MM.1S (cell line): ENCODE data around the gene KLC1.

ENCODE experiments used
- DNase-seq: peaks from one replicate; pipeline ENCODE4 v3.0.0-alpha.2; 2015
- H2AFZ ChIP-seq: fragments of 300-600 bp; sonication (generic); 2 replicates; pipeline ENCODE4 v1.6.0; 2016; ENCODE audit warnings: antibody characterized with exemption, low read length
- H3F3A ChIP-seq: fragments of 300-600 bp; sonication (generic); 2 replicates; pipeline ENCODE4 v1.6.1; 2016; ENCODE audit warnings: mild to moderate bottlenecking, antibody characterized with exemption, low read length, moderate library complexity, mixed read lengths; ENCODE audit not compliant: insufficient read depth
- H3K27ac ChIP-seq: fragments of 300-600 bp; sonication (generic); 2 replicates; pipeline ENCODE4 v1.5.1; 2016; ENCODE audit warnings: mild to moderate bottlenecking, low read length
- H3K27me3 ChIP-seq: fragments of 300-600 bp; sonication (generic); replicated peaks from 2 replicates; pipeline ENCODE4 v1.6.0; 2016; ENCODE audit warnings: low read length; ENCODE audit not compliant: insufficient read depth
- H3K36me3 ChIP-seq: fragments of 300-600 bp; sonication (generic); replicated peaks from 2 replicates; pipeline ENCODE4 v1.6.1; 2016; ENCODE audit warnings: mild to moderate bottlenecking, low read length, mixed read lengths; ENCODE audit not compliant: insufficient read depth
- H3K4me1 ChIP-seq: fragments of 300-600 bp; sonication (generic); 2 replicates; pipeline ENCODE4 v1.6.1; 2016; ENCODE audit warnings: low read length, mixed read lengths
- H3K4me2 ChIP-seq: fragments of 300-600 bp; sonication (generic); 2 replicates; pipeline ENCODE4 v1.6.0; 2016; ENCODE audit warnings: low read depth, low read length
- H3K4me3 ChIP-seq: fragments of 300-600 bp; sonication (generic); 2 replicates; pipeline ENCODE4 v1.5.1; 2016; ENCODE audit warnings: low read length, mixed read lengths
- H3K79me2 ChIP-seq: fragments of 300-600 bp; sonication (generic); 2 replicates; pipeline ENCODE4 v1.6.1; 2016; ENCODE audit warnings: mixed run types, low read length, mixed read lengths
- H3K9ac ChIP-seq: fragments of 300-600 bp; sonication (generic); 2 replicates; pipeline ENCODE4 v1.6.1; 2016; ENCODE audit warnings: low read length, mixed read lengths
- H3K9me2 ChIP-seq: fragments of 300-600 bp; sonication (generic); replicated peaks from 2 replicates; pipeline ENCODE4 v1.6.1; 2016; ENCODE audit warnings: mild to moderate bottlenecking, low read length, mixed read lengths; ENCODE audit not compliant: insufficient read depth
- H3K9me3 ChIP-seq: fragments of 300-600 bp; sonication (generic); replicated peaks from 2 replicates; pipeline ENCODE4 v1.6.1; 2016; ENCODE audit warnings: mild to moderate bottlenecking, low read length, mixed read lengths; ENCODE audit not compliant: insufficient read depth
- H4K20me1 ChIP-seq: fragments of 300-600 bp; sonication (generic); 2 replicates; pipeline ENCODE4 v1.6.1; 2016; ENCODE audit warnings: mild to moderate bottlenecking, low read length, moderate library complexity, mixed read lengths; ENCODE audit not compliant: insufficient read depth
- CTCF ChIP-seq: fragments of 300-600 bp; sonication (generic); IDR thresholded peaks from 2 replicates; pipeline ENCODE4 v1.5.1; 2016; ENCODE audit warnings: antibody characterized with exemption, low read length, mixed read lengths
- EZH2 ChIP-seq: fragments of 300-600 bp; sonication (generic); optimal IDR thresholded peaks from 2 replicates; pipeline ENCODE3; 2017; ENCODE audit warnings: low read depth, mild to moderate bottlenecking, antibody characterized with exemption, low read length, mixed read lengths
- EZH2phosphoT487 ChIP-seq: fragments of 300-600 bp; sonication (generic); IDR thresholded peaks from 2 replicates; pipeline ENCODE4 v1.6.1; 2018; ENCODE audit warnings: antibody characterized with exemption, low read length

The KLC1 gene

GRCh38 chr14:103734081-103734888, 105.3 kb downstream of the KLC1 start:
- H3K4me1 ChIP-seq = no peaks in the 10 kb centered on the region
- H2AFZ ChIP-seq = no peak overlapping the region
- H3K27me3 ChIP-seq = no peaks in the 10 kb centered on the region
- H3K27ac ChIP-seq = no peak overlapping the region
- H3K4me3 ChIP-seq = no peak overlapping the region
- no peaks in the 10 kb centered on the region for H3F3A ChIP-seq
- H3K36me3 ChIP-seq = no peaks in the 10 kb centered on the region
- TF ChIP-seq EZH2phosphoT487 (no peak), CTCF (no peak), EZH2 (no peak)
- no peak for DNase-seq
- no peaks in the 10 kb centered on the region for H3K9me2 ChIP-seq
- no peaks in the 10 kb centered on the region for H3K79me2 ChIP-seq
- H3K9me3 ChIP-seq = no peaks in the 10 kb centered on the region
- H3K9ac ChIP-seq = no peak overlapping the region
- no peaks in the 10 kb centered on the region for H4K20me1 ChIP-seq
- H3K4me2 ChIP-seq = no peak overlapping the region

- no peak overlapping the region for H3K27ac ChIP-seq
- TF ChIP-seq EZH2phosphoT487 (no peak), CTCF (no peak), EZH2 (no peak)
- no peak overlapping the region for H3K4me3 ChIP-seq
- no peaks in the 10 kb centered on the region for H3K4me1 ChIP-seq
- H3K4me2 ChIP-seq = no peak overlapping the region
- no peaks in the 10 kb centered on the region for H3K36me3 ChIP-seq
- H2AFZ ChIP-seq = no peak overlapping the region
- no peak for DNase-seq
- H3K9me2 ChIP-seq = no peaks in the 10 kb centered on the region
- H3K27me3 ChIP-seq = no peaks in the 10 kb centered on the region
- no peaks in the 10 kb centered on the region for H3K9me3 ChIP-seq
- no peaks in the 10 kb centered on the region for H4K20me1 ChIP-seq
- H3F3A ChIP-seq = no peaks in the 10 kb centered on the region
- H3K79me2 ChIP-seq = no peaks in the 10 kb centered on the region
- no peak overlapping the region for H3K9ac ChIP-seq
These were observed 106.0 kb downstream of the KLC1 start for GRCh38 chr14:103735022-103735421.

GRCh38 chr14:103735439-103735814, 106.4 kb downstream of the KLC1 start:
- TF ChIP-seq CTCF (no peak), EZH2phosphoT487 (no peak), EZH2 (no peak)
- Histone ChIP-seq H3K9me3 (no peaks in the 10 kb centered on the region), H3K4me2 (no peak overlapping the region), H3K79me2 (no peaks in the 10 kb centered on the region), H3K4me3 (no peak overlapping the region), H3K27ac (no peak overlapping the region), H2AFZ (no peak overlapping the region), H3F3A (no peaks in the 10 kb centered on the region), H3K27me3 (no peaks in the 10 kb centered on the region), H4K20me1 (no peaks in the 10 kb centered on the region), H3K4me1 (no peaks in the 10 kb centered on the region), H3K9me2 (no peaks in the 10 kb centered on the region), H3K9ac (no peak overlapping the region), H3K36me3 (no peaks in the 10 kb centered on the region)
- DNase-seq = no peak
